Heart left ventricle (tissue), 16 donors: ENCODE data around the gene TMEM107. TPM values are rescaled to one million over a fixed set of nuclear protein-coding genes. Genes with fewer than 3 reads are reported as not detected.
A peak's percentile ranks its signal among the peaks of the same experiment; 100 is the strongest.

Source experiments
- ATAC-seq, 4 donors: fragments of 200-7000 bp; cut with Tn5 transposase; one replicate each; pipeline ENCODE4 v1.9.1; 2020 to 2022; ENCODE audit warnings: moderate library complexity in 4 of 4, mild to moderate bottlenecking in 3 of 4, moderate number of reproducible peaks in 1 of 4
- DNase-seq, 5 donors: peaks; one replicate each; pipeline ENCODE4 v3.0.0-alpha.2; 2020
- H3K27ac ChIP-seq, 12 donors: fragments of 200-600 bp; sonication (generic) in 4 of 12; one replicate each; pipeline versions ENCODE4 v1.5.0 to v1.8.0; 2016 to 2022; ENCODE audit warnings: mild to moderate bottlenecking in 2 of 12
- H3K27me3 ChIP-seq, 9 donors: fragments of 200-600 bp; sonication (generic) in 2 of 9; one replicate each; pipeline versions ENCODE4 v1.5.1 to v1.8.0; 2016 to 2022; ENCODE audit warnings: mild to moderate bottlenecking in 3 of 9
- H3K36me3 ChIP-seq, 9 donors: fragments of 200-600 bp; sonication (generic) in 2 of 9; one replicate each; pipeline versions ENCODE4 v1.5.0 to v1.8.0; 2018 to 2022; ENCODE audit warnings: mild to moderate bottlenecking in 2 of 9
- H3K4me1 ChIP-seq, 12 donors: fragments of 200-600 bp; sonication (generic) in 4 of 12; one replicate each; pipeline versions ENCODE4 v1.5.0 to v1.8.0; 2016 to 2022; ENCODE audit warnings: mild to moderate bottlenecking in 3 of 12
- H3K4me3 ChIP-seq, 12 donors: fragments of 200-600 bp; sonication (generic) in 4 of 12; one replicate each; pipeline versions ENCODE4 v1.5.0 to v1.8.0; 2017 to 2022; ENCODE audit warnings: mild to moderate bottlenecking in 9 of 12, moderate library complexity in 4 of 12
- H3K9me3 ChIP-seq, 12 donors: fragments of 200-600 bp; sonication (generic) in 4 of 12; one replicate each; pipeline versions ENCODE4 v1.5.0 to v1.8.0; 2016 to 2022; ENCODE audit warnings: mild to moderate bottlenecking in 1 of 12
- CTCF ChIP-seq, 12 donors: fragments of 200-600 bp; sonication (generic) in 4 of 12; IDR thresholded peaks; one replicate each; pipeline versions ENCODE4 v1.5.0 to v1.8.0; 2018 to 2022; ENCODE audit warnings: antibody characterized with exemption in 12 of 12, mild to moderate bottlenecking in 5 of 12
- POLR2A ChIP-seq, 2 donors: fragments of 450-650 bp; IDR thresholded peaks; one replicate each; pipeline ENCODE4 v1.6.1; 2017; ENCODE audit warnings: antibody characterized with exemption in 2 of 2, mild to moderate bottlenecking in 2 of 2, moderate library complexity in 2 of 2
- WGBS, 4 donors: extraction: QIAGEN DNeasy Blood & Tissue Kit in 2 of 4; methylation state at CpG; one replicate each; pipeline versions ENCODE4 v1.1.5 to v1.1.7; 2013 to 2018; 5-methylcytosine and 5-hydroxymethylcytosine counted together
- intact Hi-C, 10 donors: fragments of 100-400 bp; cut with DNase I; formaldehyde crosslinking; loops; one replicate each; pipeline versions ENCODE4 v1.11.1 to v1.14.2; 2022
- polyA plus RNA-seq, 2 donors: library from polyadenylated mRNA; stranded (reverse); fragments of 200-250 nt; gene quantifications; one replicate each; pipeline ENCODE4 v1.2.3, GENCODE V29; 2013
- total RNA-seq, 9 donors: library from RNA; depleted of rRNA in 2 of 9; stranded (reverse); fragments of >200 nt in 2 of 9; fragmentation: NEBNext Ultra II Directional in 3 of 9; extraction: Animal tissue kit (Norgen Biotek cat#: 25700) in 3 of 9; gene quantifications; one replicate each; pipeline versions ENCODE4 v1.1.0 to v1.2.4, GENCODE V29; 2016 to 2023
- donor health status: ischemic (EF 13 %, LVEDD 7.1; RV severe dilation, severe dysfunction).
- donor health status: healthy with polysubstance abuse.
- donor health status: DM: no; HTN: yes; CAD: no.
- donor health status: DM: no; HTN: no; CAD: no.
- donor health status: ischemic (EF 25% LVEDD 6.9; RV normal size, moderate dysfunction).
- donor health status: ischemic (EF 25% LVEDD 5.7; RV mildly dilated, moderate dysfunction).
- donor health status: healthy.
- donor health status: DM: yes; HTN: yes; CAD: no.
- donor health status: ischemic (EF 35%, LVEDD 5.7; RV mildly dilated, moderate dysfunction).
- donor health status: nonischemic (EF 11% LVEDD 7.7; RV severe dilation, severe dysfunction).
- donor health status: DM: yes; HTN: yes; CAD: no.
- donor health status: PGD.
- donor health status: ischemic (EF 29% LVEDD 5.4; RV normal size, mild dysfunction).
- donor health status: nonischemic (EF 23%, LVEDD 6.1; RV moderate dilation, normal function).

Gene TMEM107
- total and polyA plus RNA-seq, 11 donors: 3.8 to 16.4 (median 8.4) TPM

DNA sequence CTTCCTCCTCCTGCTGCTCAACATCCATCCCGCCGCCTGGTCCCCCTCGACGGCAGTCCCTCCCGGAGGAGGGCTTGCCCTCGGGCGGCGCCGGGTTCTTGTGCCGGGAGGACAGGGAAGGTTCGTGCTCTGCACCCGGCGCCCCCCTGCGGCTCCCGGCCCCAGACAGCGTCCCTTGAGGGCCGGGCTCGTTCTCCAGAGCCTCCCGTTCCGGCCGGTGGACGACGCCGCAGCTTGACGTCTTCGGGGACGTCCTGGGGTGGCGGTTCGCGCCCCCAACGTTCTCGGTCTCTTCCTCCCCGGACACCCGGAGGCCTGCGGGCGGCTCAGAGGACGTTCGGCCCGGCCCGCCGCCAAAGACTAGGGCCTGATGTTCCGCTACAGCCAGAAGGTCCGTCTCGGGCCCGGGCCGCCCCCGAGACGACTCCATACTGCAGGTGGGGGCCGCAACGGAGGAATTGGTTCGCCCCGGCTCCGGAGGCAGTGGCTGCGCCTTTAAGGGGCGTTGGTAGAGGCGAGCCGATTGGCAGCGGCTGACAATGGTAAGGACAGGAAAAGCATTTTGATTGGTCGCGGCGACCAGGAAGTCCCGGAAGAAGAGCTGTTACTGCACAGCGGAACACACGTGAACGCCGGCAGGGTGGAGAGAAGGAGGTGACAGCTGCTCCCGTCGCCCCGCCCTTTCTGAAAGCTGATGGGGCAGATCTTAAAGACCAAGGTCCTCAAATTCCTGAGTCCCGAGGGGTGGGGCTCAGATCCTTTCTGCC is 13.7 kb upstream of the TMEM107 start, which contains the start of gene BORCS6:
Gene BORCS6 (minus strand): TSS at position 470 of the 767 bp plus-strand sequence. CDS start 40 bp downstream, at position 430.
- Histone ChIP-seq H3K27ac (peak within 1 kb of the TSS; percentile 87 to 99 (median 96)), H3K36me3 (no peaks in the 10 kb centered on the region), H3K9me3 (no peaks in the 10 kb centered on the region), H3K4me1 (peaks cover 6 to 54% (median 35%) of the 10 kb centered on the region in 12 donors), H3K27me3 (no peaks in the 10 kb centered on the region), H3K4me3 (peak within 1 kb of the TSS; percentile 57 to 96 (median 82))
- TF ChIP-seq POLR2A (IDR thresholded peaks at IDR 0.05) (peak in 1 of 2 donors; percentile 88), CTCF (IDR thresholded peaks at IDR 0.05) (peak in 5 of 12 donors; percentile 10 to 23 (median 12))
- DNase-seq: peak; percentile 97 to 99 (median 98)
- WGBS, 4 donors: 0 to 1% (median 0%) methylated on average over 49 to 70 of the region's 70 CpGs
- peak; percentile 68 to 83 (median 78) for ATAC-seq
- intact Hi-C loops: loop anchor here in 5 of 10 donors (5.0 to 10.0 kb wide), 5 partner anchors 55 to 185 kb away; partner anchors contain the start of genes CTC1 (in 1 of the 5), HES7 (in 1 of the 5), KRABD2 (in 1 of the 5) and PFAS (in 1 of the 5)

DNA sequence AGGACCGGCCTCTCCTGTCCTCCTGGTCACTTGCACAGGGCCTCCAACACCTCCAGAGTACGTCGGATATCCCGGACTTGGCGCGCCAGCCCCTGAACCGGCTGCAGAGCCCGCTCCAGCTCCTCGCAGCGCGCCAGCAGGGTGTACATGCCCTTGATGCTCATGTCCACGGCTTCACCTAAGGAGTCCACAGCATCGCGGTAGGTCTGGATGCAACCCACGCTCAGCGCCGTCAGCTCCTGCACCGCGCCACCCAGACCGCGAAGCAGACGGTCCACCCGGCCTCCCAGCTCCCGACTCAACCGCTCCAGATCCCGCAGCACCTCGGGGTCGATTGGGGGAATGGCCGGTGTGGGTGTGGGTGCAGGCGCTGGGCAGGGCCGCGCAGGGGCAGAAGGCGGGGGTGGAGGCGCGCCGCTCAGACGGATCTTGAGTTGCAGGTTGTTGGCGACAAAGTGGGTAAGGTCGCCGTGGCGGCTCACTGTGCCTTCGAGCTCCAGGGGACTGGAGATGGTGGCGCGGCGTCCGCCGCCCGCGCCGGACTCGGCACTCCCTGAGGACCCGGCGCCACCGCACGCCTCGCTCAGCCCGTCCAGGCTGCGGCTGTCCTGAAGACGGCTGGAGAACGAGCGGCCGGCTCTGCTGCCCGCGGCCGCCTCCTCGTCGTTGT is 13.0 kb upstream of the TMEM107 start:
- intact Hi-C loops: loop anchor here in 4 of 10 donors (5.0 to 10.0 kb wide), 4 partner anchors 54 to 108 kb away; partner anchors contain the start of genes CTC1 (in 1 of the 4), HES7 (in 1 of the 4), PFAS (in 1 of the 4) and SLC25A35 (in 1 of the 4)
- peak; percentile 33 to 73 (median 45) for DNase-seq

DNA sequence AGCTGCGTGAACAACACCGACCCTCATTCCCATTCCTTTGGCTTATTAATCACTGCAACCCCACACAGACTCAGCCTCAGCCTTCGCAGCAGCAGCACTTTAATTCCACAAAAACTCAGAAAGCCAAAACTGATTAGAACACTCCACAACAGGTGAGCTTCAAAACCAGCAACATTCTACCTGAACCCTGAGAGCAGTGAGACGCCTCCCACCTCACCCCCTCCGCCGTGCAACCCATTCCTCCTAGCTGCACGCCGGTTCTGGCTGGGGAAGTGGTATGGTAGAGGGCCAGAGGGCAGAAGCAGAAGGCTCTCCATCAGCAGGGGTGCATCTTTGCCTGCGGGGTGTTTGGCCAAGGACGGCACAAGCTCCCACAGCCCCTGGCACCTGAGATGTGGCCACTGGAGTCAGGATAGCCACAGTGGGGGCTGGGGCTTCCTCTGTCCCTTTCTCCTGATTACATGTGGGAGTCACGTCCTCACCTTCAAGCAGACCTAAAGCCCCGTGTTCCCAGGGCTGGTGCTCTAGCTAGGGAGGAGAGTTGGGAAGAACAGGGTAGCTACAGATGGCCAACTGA is 12.2 kb upstream of the TMEM107 start:
- no peaks in the 10 kb centered on the region for H3K36me3 ChIP-seq
- H3K27me3 ChIP-seq: no peaks in the 10 kb centered on the region
- H3K4me1 ChIP-seq: peaks cover 6 to 54% (median 35%) of the 10 kb centered on the region in 12 donors
- peak overlapping the region; percentile 57 to 96 (median 82) for H3K4me3 ChIP-seq
- TF ChIP-seq CTCF (IDR thresholded peaks at IDR 0.05) (no peak), POLR2A (IDR thresholded peaks at IDR 0.05) (no peak)
- H3K27ac ChIP-seq: peak overlapping the region in 11 of 12 donors; percentile 89 to 99 (median 96)
- no peak for ATAC-seq
- DNase-seq: peak in 2 of 5 donors; percentile 27 to 63
- WGBS, 4 donors: 37 to 49% (median 43%) methylated on average over 12 of the region's 12 CpGs
- intact Hi-C loops: loop anchor here in 4 of 10 donors (5.0 to 10.0 kb wide), 4 partner anchors 54 to 109 kb away; partner anchors contain the start of genes CTC1 (in 1 of the 4), HES7 (in 1 of the 4), PFAS (in 1 of the 4) and SLC25A35 (in 1 of the 4)
- no peaks in the 10 kb centered on the region for H3K9me3 ChIP-seq

More for the DNA sequence above, 13.0 kb upstream of the TMEM107 start:
- no peak for TF ChIP-seq CTCF (IDR thresholded peaks at IDR 0.05)
- TF ChIP-seq POLR2A (IDR thresholded peaks at IDR 0.05): no peak
- H3K9me3 ChIP-seq: no peaks in the 10 kb centered on the region
- H3K36me3 ChIP-seq: no peaks in the 10 kb centered on the region
- H3K27me3 ChIP-seq: no peaks in the 10 kb centered on the region
- H3K4me3 ChIP-seq: peak overlapping the region; percentile 57 to 96 (median 82)
- WGBS, 4 donors: 1 to 9% (median 3%) methylated on average over 15 to 67 of the region's 67 CpGs
- H3K27ac ChIP-seq: peak overlapping the region; percentile 87 to 99 (median 96)
- H3K4me1 ChIP-seq: peaks cover 6 to 54% (median 35%) of the 10 kb centered on the region in 12 donors
- no peak for ATAC-seq
